Putamen (tissue), 1 donor: ENCODE data around the gene SLC6A13.
"Not testable (repeated sequence)": the region's sequence is repeated elsewhere in the genome, so short reads cannot be mapped to it uniquely, and the experiment has no call there.

Experiments
- DNase-seq: peaks from one replicate; pipeline ENCODE4 v3.0.0-alpha.2; 2016; ENCODE audit warnings: low spot score

The SLC6A13 gene

GRCh38 chr12:262817-263216 is at the start of gene SLC6A13:
TSS of gene SLC6A13 (minus strand) at chr12:262836. CDS start at chr12:260052, 2,784 bp downstream.
- DNase-seq: no peak

GRCh38 chr12:308511-308910 is 45.9 kb upstream of the SLC6A13 start:
- no peak for DNase-seq

- no peak for DNase-seq
Measured at GRCh38 chr12:307406-307805, 44.8 kb upstream of the SLC6A13 start.

GRCh38 chr12:304805-305204 is 42.2 kb upstream of the SLC6A13 start:
- DNase-seq: no peak

GRCh38 chr12:302766-303165 is 40.1 kb upstream of the SLC6A13 start:
- not testable (repeated sequence) for DNase-seq

- not testable (repeated sequence) for DNase-seq
Measured at GRCh38 chr12:300166-300565, 37.5 kb upstream of the SLC6A13 start.

GRCh38 chr12:299511-299910 is 36.9 kb upstream of the SLC6A13 start:
- DNase-seq: not testable (repeated sequence)

GRCh38 chr12:298059-298458 is 35.4 kb upstream of the SLC6A13 start:
- DNase-seq: not testable (repeated sequence)

- no peak for DNase-seq
Measured at GRCh38 chr12:295132-295531, 32.5 kb upstream of the SLC6A13 start.

- DNase-seq: no peak
Measured at GRCh38 chr12:293199-293598, 30.6 kb upstream of the SLC6A13 start.

GRCh38 chr12:292186-292585 is 29.6 kb upstream of the SLC6A13 start:
- no peak for DNase-seq

- DNase-seq: no peak
Measured at GRCh38 chr12:291153-291723, 28.6 kb upstream of the SLC6A13 start.

- DNase-seq: no peak
Measured at GRCh38 chr12:288687-289086, 26.1 kb upstream of the SLC6A13 start.

GRCh38 chr12:286531-287300 is 24.1 kb upstream of the SLC6A13 start:
- no peak for DNase-seq

GRCh38 chr12:278046-278445 is 15.4 kb upstream of the SLC6A13 start:
- no peak for DNase-seq

GRCh38 chr12:275812-276211 is 13.2 kb upstream of the SLC6A13 start:
- DNase-seq: no peak

- DNase-seq: no peak
Measured at GRCh38 chr12:273382-273781, 10.7 kb upstream of the SLC6A13 start.

- no peak for DNase-seq
Measured at GRCh38 chr12:272942-273341, 10.3 kb upstream of the SLC6A13 start.

- DNase-seq: no peak
Measured at GRCh38 chr12:271161-271560, 8.5 kb upstream of the SLC6A13 start.

GRCh38 chr12:269191-269590 is 6.6 kb upstream of the SLC6A13 start:
- peak; percentile 38 for DNase-seq

- no peak for DNase-seq
Measured at GRCh38 chr12:268483-268840, 5.8 kb upstream of the SLC6A13 start.

GRCh38 chr12:267581-268482 is 5.2 kb upstream of the SLC6A13 start:
- DNase-seq: peak; percentile 45

- no peak for DNase-seq
Measured at GRCh38 chr12:265096-265495, 2.5 kb upstream of the SLC6A13 start.
